Measurements from ENCODE around the gene KCNG2. TPM values are rescaled to one million over a fixed set of nuclear protein-coding genes. Genes with fewer than 3 reads are reported as not detected.

Gene KCNG2
- total RNA-seq, 4 donors from 2014 or later: 0.55 TPM; not detected in 3

GRCh38 chr18:79872527-79873444 is 75.0 kb downstream of the KCNG2 start:
- no peak overlapping the region for H3K4me3 ChIP-seq
- H3K36me3 ChIP-seq: no peaks in the 10 kb centered on the region
- H3K9me3 ChIP-seq: no peaks in the 10 kb centered on the region
- in situ Hi-C loops (cut with MboI; ENCODE audit: low sequenced_read_pairs in 4 of 4): no loop called here
- no peak for DNase-seq
- peaks cover 18 to 23% (median 22%) of the 10 kb centered on the region in 3 donors for H3K27me3 ChIP-seq
- intact Hi-C loops (cut with DNase I; ENCODE audit: low total_unique reads): no loop called here
- H3K4me1 ChIP-seq: peaks cover 0 to 7% of the 10 kb centered on the region in 2 donors
- no peak for ATAC-seq
- no peak overlapping the region for H3K27ac ChIP-seq
- no peak for TF ChIP-seq CTCF (IDR thresholded peaks at IDR 0.05 in 4 of 5, conservative IDR thresholded peaks at IDR 0.05 in 1 of 5)
- TF ChIP-seq POLR2A (IDR thresholded peaks at IDR 0.05): no peak

GRCh38 chr18:79873449-79874110 is 75.8 kb downstream of the KCNG2 start:
- TF ChIP-seq POLR2A (IDR thresholded peaks at IDR 0.05) (no peak), CTCF (IDR thresholded peaks at IDR 0.05 in 4 of 5, conservative IDR thresholded peaks at IDR 0.05 in 1 of 5) (no peak)
- H3K27ac ChIP-seq: no peak overlapping the region
- peaks cover 0 to 7% of the 10 kb centered on the region in 2 donors for H3K4me1 ChIP-seq
- in situ Hi-C loops (cut with MboI; ENCODE audit: low sequenced_read_pairs in 4 of 4): no loop called here
- peak in 1 of 2 donors; percentile 28 for ATAC-seq
- peaks cover 18 to 30% (median 23%) of the 10 kb centered on the region in 3 donors for H3K27me3 ChIP-seq
- no peaks in the 10 kb centered on the region for H3K36me3 ChIP-seq
- no peak overlapping the region for H3K4me3 ChIP-seq
- DNase-seq: no peak
- H3K9me3 ChIP-seq: no peaks in the 10 kb centered on the region
- intact Hi-C loops (cut with DNase I; ENCODE audit: low total_unique reads): no loop called here

GRCh38 chr18:79874553-79875530 is 77.1 kb downstream of the KCNG2 start:
- intact Hi-C loops (cut with DNase I; ENCODE audit: low total_unique reads) (no loop called here), in situ Hi-C loops (cut with MboI; ENCODE audit: low sequenced_read_pairs in 4 of 4) (no loop called here)
- H3K9me3 ChIP-seq: no peaks in the 10 kb centered on the region
- no peaks in the 10 kb centered on the region for H3K36me3 ChIP-seq
- ATAC-seq: no peak
- H3K4me3 ChIP-seq: no peak overlapping the region
- no peak for DNase-seq
- peaks cover 18 to 37% (median 26%) of the 10 kb centered on the region in 3 donors for H3K27me3 ChIP-seq
- H3K4me1 ChIP-seq: peaks cover 0 to 7% of the 10 kb centered on the region in 2 donors
- TF ChIP-seq POLR2A (IDR thresholded peaks at IDR 0.05) (no peak), CTCF (IDR thresholded peaks at IDR 0.05 in 4 of 5, conservative IDR thresholded peaks at IDR 0.05 in 1 of 5) (no peak)
- H3K27ac ChIP-seq: no peak overlapping the region

GRCh38 chr18:79875531-79875919 is 77.8 kb downstream of the KCNG2 start:
- Histone ChIP-seq H3K27me3 (peaks cover 17 to 37% (median 26%) of the 10 kb centered on the region in 3 donors), H3K4me3 (no peak overlapping the region), H3K9me3 (no peaks in the 10 kb centered on the region), H3K36me3 (no peaks in the 10 kb centered on the region), H3K4me1 (peaks cover 0 to 7% of the 10 kb centered on the region in 2 donors), H3K27ac (no peak overlapping the region)
- TF ChIP-seq CTCF (IDR thresholded peaks at IDR 0.05 in 4 of 5, conservative IDR thresholded peaks at IDR 0.05 in 1 of 5) (no peak), POLR2A (IDR thresholded peaks at IDR 0.05) (no peak)
- in situ Hi-C loops (cut with MboI; ENCODE audit: low sequenced_read_pairs in 4 of 4): no loop called here
- DNase-seq: no peak
- intact Hi-C loops (cut with DNase I; ENCODE audit: low total_unique reads): no loop called here
- ATAC-seq: no peak
